ENCODE data around the gene ST3GAL6.

- TF ChIP-seq POLR2A (IDR thresholded peaks at IDR 0.05) (no peak), CTCF (IDR thresholded peaks at IDR 0.05) (no peak)
Observed at GRCh38 chr3:98734735-98735134, 28.4 kb upstream of the ST3GAL6 start.

Measured in Peyer's patch (tissue), 4 donors.